H9 (cell line): ENCODE data around the gene KRT13. TPM values are rescaled to one million over a fixed set of nuclear protein-coding genes. Genes with fewer than 3 reads are reported as not detected.

ENCODE experiments used
- DNase-seq: peaks from one replicate; pipeline ENCODE4 v3.0.0-alpha.2; 2017
- H2AFZ ChIP-seq: one replicate; pipeline ENCODE4 v1.6.1; 2013; ENCODE audit warnings: mild to moderate bottlenecking, low read length, control low read depth, moderate library complexity
- H2AK5ac ChIP-seq: 2 replicates; pipeline ENCODE4 v1.6.1; 2013; ENCODE audit warnings: low read length, control low read depth, mixed read lengths; ENCODE audit not compliant: insufficient read length
- H2BK120ac ChIP-seq: one replicate; pipeline ENCODE4 v1.6.1; 2013; ENCODE audit warnings: low read depth, mild to moderate bottlenecking, low read length, control low read depth, inconsistent platforms; ENCODE audit not compliant: poor library complexity, severe bottlenecking
- H2BK12ac ChIP-seq: 2 replicates; pipeline ENCODE4 v1.6.1; 2013; ENCODE audit warnings: low read length, control low read depth, mixed read lengths, low read depth; ENCODE audit not compliant: insufficient read length
- H2BK15ac ChIP-seq: 2 replicates; pipeline ENCODE4 v1.6.1; 2013; ENCODE audit warnings: low read depth, low read length, control low read depth
- H2BK20ac ChIP-seq: one replicate; pipeline ENCODE4 v1.6.1; 2013; ENCODE audit warnings: low read depth, mild to moderate bottlenecking, low read length, control low read depth, inconsistent platforms; ENCODE audit not compliant: poor library complexity, severe bottlenecking
- H2BK5ac ChIP-seq: 2 replicates; pipeline ENCODE4 v1.6.1; 2013; ENCODE audit warnings: low read length, control low read depth, mixed read lengths; ENCODE audit not compliant: insufficient read length
- H3K14ac ChIP-seq: 2 replicates; pipeline ENCODE4 v1.6.1; 2013; ENCODE audit warnings: low read length, control low read depth; ENCODE audit not compliant: insufficient read depth
- H3K18ac ChIP-seq: 2 replicates; pipeline ENCODE4 v1.6.1; 2013; ENCODE audit warnings: low read depth, mild to moderate bottlenecking, mixed read lengths, low read length, control low read depth; ENCODE audit not compliant: insufficient read length
- H3K23ac ChIP-seq: 2 replicates; pipeline ENCODE4 v1.6.1; 2013; ENCODE audit warnings: low read length, control low read depth, mixed read lengths, low read depth; ENCODE audit not compliant: insufficient read length
- H3K23me2 ChIP-seq: 2 replicates; pipeline ENCODE4 v1.6.1; 2013; ENCODE audit warnings: low read depth, mild to moderate bottlenecking, mixed read lengths, low read length, control low read depth; ENCODE audit not compliant: insufficient read length, poor library complexity, severe bottlenecking
- H3K27ac ChIP-seq: 2 replicates; pipeline ENCODE4 v1.5.1; 2013; ENCODE audit warnings: low read length, control low read depth, mixed read lengths, low read depth; ENCODE audit not compliant: insufficient read length
- H3K27me3 ChIP-seq: 2 replicates; pipeline ENCODE4 v1.6.1; 2013; ENCODE audit warnings: low read length, control low read depth, inconsistent platforms; ENCODE audit not compliant: insufficient read depth
- H3K4ac ChIP-seq: 2 replicates; pipeline ENCODE4 v1.6.1; 2013; ENCODE audit warnings: low read depth, mild to moderate bottlenecking, control low read depth, inconsistent platforms, low read length, moderate library complexity
- H3K4me1 ChIP-seq: 2 replicates; pipeline ENCODE4 v1.6.1; 2013; ENCODE audit warnings: low read length, control low read depth, inconsistent platforms; ENCODE audit not compliant: insufficient read depth
- H3K4me2 ChIP-seq: 2 replicates; pipeline ENCODE4 v1.6.1; 2013; ENCODE audit warnings: low read length, control low read depth, mixed read lengths; ENCODE audit not compliant: insufficient read length, insufficient read depth
- H3K56ac ChIP-seq: 2 replicates; pipeline ENCODE4 v1.6.1; 2013; ENCODE audit warnings: low read depth, mild to moderate bottlenecking, mixed read lengths, low read length, control low read depth; ENCODE audit not compliant: insufficient read length
- H3K79me1 ChIP-seq: 2 replicates; pipeline ENCODE4 v1.6.1; 2013; ENCODE audit warnings: low read depth, mild to moderate bottlenecking, moderate library complexity, low read length, control low read depth, inconsistent platforms; ENCODE audit not compliant: insufficient read depth, poor library complexity, severe bottlenecking
- H3K79me2 ChIP-seq: 2 replicates; pipeline ENCODE4 v1.6.1; 2013; ENCODE audit warnings: low read length, control low read depth, inconsistent platforms; ENCODE audit not compliant: insufficient read depth
- H3K9ac ChIP-seq: 2 replicates; pipeline ENCODE4 v1.6.1; 2013; ENCODE audit warnings: low read length, control low read depth, mixed read lengths; ENCODE audit not compliant: insufficient read length; ENCODE audit errors: extremely low read depth
- H3K9me3 ChIP-seq: one replicate; pipeline ENCODE4 v1.6.1; 2013; ENCODE audit warnings: low read depth, low read length, inconsistent platforms; ENCODE audit not compliant: control insufficient read depth
- H3T11ph ChIP-seq: one replicate; pipeline ENCODE4 v1.6.1; 2013; ENCODE audit warnings: mild to moderate bottlenecking, low read length, control low read depth, inconsistent platforms
- H4K20me1 ChIP-seq: one replicate; pipeline ENCODE4 v1.6.1; 2013; ENCODE audit not compliant: control insufficient read depth, insufficient read length, insufficient read depth
- H4K5ac ChIP-seq: 2 replicates; pipeline ENCODE4 v1.6.1; 2013; ENCODE audit warnings: low read depth, mild to moderate bottlenecking, mixed read lengths, low read length, control low read depth; ENCODE audit not compliant: insufficient read length
- H4K8ac ChIP-seq: replicated peaks from 2 replicates; pipeline ENCODE4 v1.6.1; 2013; ENCODE audit warnings: low read length, control low read depth, mixed read lengths, low read depth; ENCODE audit not compliant: insufficient read length
- H4K91ac ChIP-seq: 2 replicates; pipeline ENCODE4 v1.6.1; 2013; ENCODE audit warnings: low read depth, mild to moderate bottlenecking, moderate library complexity, mixed read lengths, low read length, control low read depth; ENCODE audit not compliant: insufficient read length
- H3K27ac Mint-ChIP-seq, 3 experiments: 2 replicates in 2 of 3; 3 replicates in 1 of 3; pipeline ENCODE4 v1.8.0; 2020 to 2021; ENCODE audit warnings: mixed read lengths in 3 of 3, mild to moderate bottlenecking in 1 of 3, moderate library complexity in 1 of 3
- H3K27me3 Mint-ChIP-seq: 2 replicates; pipeline ENCODE4 v1.8.0; 2021; ENCODE audit warnings: low read depth, mild to moderate bottlenecking, moderate library complexity, mixed read lengths
- H3K36me3 Mint-ChIP-seq, 3 experiments: 2 replicates in 2 of 3; 3 replicates in 1 of 3; pipeline ENCODE4 v1.8.0; 2020 to 2021; ENCODE audit warnings: low read depth in 3 of 3, mixed read lengths in 3 of 3; ENCODE audit not compliant: insufficient read depth in 1 of 3
- H3K4me1 Mint-ChIP-seq, 2 experiments: 2 replicates each; pipeline ENCODE4 v1.8.0; 2020; ENCODE audit warnings: mixed read lengths in 2 of 2
- H3K4me3 Mint-ChIP-seq, 2 experiments: 2 replicates in 1 of 2; 3 replicates in 1 of 2; pipeline ENCODE4 v1.8.0; 2020 to 2021; ENCODE audit warnings: mild to moderate bottlenecking in 2 of 2, mixed read lengths in 2 of 2, moderate library complexity in 1 of 2
- H3K9me3 Mint-ChIP-seq, 2 experiments: 2 replicates in 1 of 2; 3 replicates in 1 of 2; pipeline ENCODE4 v1.8.0; 2020; ENCODE audit warnings: mild to moderate bottlenecking in 2 of 2, mixed read lengths in 2 of 2, moderate library complexity in 1 of 2
- WGBS: extraction: QIAGEN DNeasy Blood & Tissue Kit; methylation state at CpG from one replicate; pipeline ENCODE4 v1.1.7; 2013; ENCODE audit warnings: missing lambda C conversion rate, low lambda C conversion rate, mixed read lengths; ENCODE audit not compliant: insufficient read length; ENCODE audit errors: extremely low coverage; 5-methylcytosine and 5-hydroxymethylcytosine counted together
- total RNA-seq: library from RNA; stranded (reverse); gene quantifications from 2 replicates; pipeline ENCODE4 v1.2.1, GENCODE V29; 2021
- TF ChIP-seq, protein P1 (sequence below): fragments of 200-600 bp; sonication (generic); conservative IDR thresholded peaks from 3 replicates; pipeline ENCODE4 v1.8.0; 2021; ENCODE audit warnings: antibody characterized with exemption, mild to moderate bottlenecking

Gene KRT13
- total RNA-seq, 1 experiment from 2014 or later: not detected

GRCh38 chr17:41552455-41552854 is 47.0 kb upstream of the KRT13 start:
- no peak overlapping the region for H2BK12ac ChIP-seq
- no peaks in the 10 kb centered on the region for H4K20me1 ChIP-seq
- no peaks in the 10 kb centered on the region for H3K23me2 ChIP-seq
- DNase-seq: no peak
- no peak overlapping the region for H2BK5ac ChIP-seq
- Mint-ChIP-seq H3K27ac (peak overlapping the region in 1 of 3 experiments; percentile 49; a peak in 1 of 7 replicates), H3K4me3 (no peak overlapping the region), H3K27me3 (peaks cover 21% of the 10 kb centered on the region), H3K36me3 (peaks cover 0 to under 1% (median 0%) of the 10 kb centered on the region in 3 experiments; a peak in 1 of 7 replicates), H3K9me3 (no peaks in the 10 kb centered on the region), H3K4me1 (peaks cover 22 to 30% of the 10 kb centered on the region in 2 experiments)
- no CpG with 5 or more reads among the region's 5 CpGs for WGBS
- no peaks in the 10 kb centered on the region for H3K9me3 ChIP-seq
- no peak overlapping the region for H4K5ac ChIP-seq
- H3K23ac ChIP-seq: no peak overlapping the region
- no peak overlapping the region for H3K18ac ChIP-seq
- no peak overlapping the region for H4K91ac ChIP-seq
- TF ChIP-seq, protein P1, sequence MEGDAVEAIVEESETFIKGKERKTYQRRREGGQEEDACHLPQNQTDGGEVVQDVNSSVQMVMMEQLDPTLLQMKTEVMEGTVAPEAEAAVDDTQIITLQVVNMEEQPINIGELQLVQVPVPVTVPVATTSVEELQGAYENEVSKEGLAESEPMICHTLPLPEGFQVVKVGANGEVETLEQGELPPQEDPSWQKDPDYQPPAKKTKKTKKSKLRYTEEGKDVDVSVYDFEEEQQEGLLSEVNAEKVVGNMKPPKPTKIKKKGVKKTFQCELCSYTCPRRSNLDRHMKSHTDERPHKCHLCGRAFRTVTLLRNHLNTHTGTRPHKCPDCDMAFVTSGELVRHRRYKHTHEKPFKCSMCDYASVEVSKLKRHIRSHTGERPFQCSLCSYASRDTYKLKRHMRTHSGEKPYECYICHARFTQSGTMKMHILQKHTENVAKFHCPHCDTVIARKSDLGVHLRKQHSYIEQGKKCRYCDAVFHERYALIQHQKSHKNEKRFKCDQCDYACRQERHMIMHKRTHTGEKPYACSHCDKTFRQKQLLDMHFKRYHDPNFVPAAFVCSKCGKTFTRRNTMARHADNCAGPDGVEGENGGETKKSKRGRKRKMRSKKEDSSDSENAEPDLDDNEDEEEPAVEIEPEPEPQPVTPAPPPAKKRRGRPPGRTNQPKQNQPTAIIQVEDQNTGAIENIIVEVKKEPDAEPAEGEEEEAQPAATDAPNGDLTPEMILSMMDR: no peak
- H3K4me2 ChIP-seq: no peak overlapping the region
- H2BK20ac ChIP-seq: no peak overlapping the region
- no peak overlapping the region for H3K14ac ChIP-seq
- H3K79me2 ChIP-seq: no peaks in the 10 kb centered on the region
- H3K9ac ChIP-seq: no peak overlapping the region
- no peak overlapping the region for H2AFZ ChIP-seq
- no peak overlapping the region for H2AK5ac ChIP-seq
- H2BK120ac ChIP-seq: no peak overlapping the region
- no peak overlapping the region for H4K8ac ChIP-seq
- no peak overlapping the region for H3K4ac ChIP-seq
- H3K4me1 ChIP-seq: no peaks in the 10 kb centered on the region
- H3T11ph ChIP-seq: no peak overlapping the region
- H3K79me1 ChIP-seq: no peaks in the 10 kb centered on the region
- H3K27ac ChIP-seq: no peak overlapping the region
- H3K56ac ChIP-seq: no peak overlapping the region
- H2BK15ac ChIP-seq: no peak overlapping the region
- no peaks in the 10 kb centered on the region for H3K27me3 ChIP-seq
